ENCODE results near the gene GAS6.

Gene GAS6

GRCh38 chr13:113898391-113898790 lies 34.5 kb upstream of the GAS6 start:
- no peak for DNase-seq (ENCODE audit: low read depth)
- TF ChIP-seq CTCF (IDR thresholded peaks at IDR 0.05; ENCODE audit: low read length, missing control alignments), result no peak
- H3K4me3 ChIP-seq (replicated peaks; ENCODE audit: low read depth, low read length), result no peak overlapping the region

- no peak overlapping the region for H3K4me3 ChIP-seq (replicated peaks; ENCODE audit: low read depth, low read length)
- no peak for TF ChIP-seq CTCF (IDR thresholded peaks at IDR 0.05; ENCODE audit: low read length, missing control alignments)
- DNase-seq (ENCODE audit: low read depth), result no peak
Measured at GRCh38 chr13:113897966-113898365, 34.1 kb upstream of the GAS6 start.

GRCh38 chr13:113897161-113897560 lies 33.3 kb upstream of the GAS6 start:
- no peak overlapping the region for H3K4me3 ChIP-seq (replicated peaks; ENCODE audit: low read depth, low read length)
- DNase-seq (ENCODE audit: low read depth), result peak; percentile 93

GRCh38 chr13:113895436-113895835 lies 31.6 kb upstream of the GAS6 start:
- no peak for TF ChIP-seq CTCF (IDR thresholded peaks at IDR 0.05; ENCODE audit: low read length, missing control alignments)
- DNase-seq (ENCODE audit: low read depth), result no peak
- H3K4me3 ChIP-seq (replicated peaks; ENCODE audit: low read depth, low read length), result no peak overlapping the region

More at GRCh38 chr13:113897161-113897560, 33.3 kb upstream of the GAS6 start:
- no peak for TF ChIP-seq CTCF (IDR thresholded peaks at IDR 0.05; ENCODE audit: low read length, missing control alignments)

- no peak for DNase-seq (ENCODE audit: low read depth)
- TF ChIP-seq CTCF (IDR thresholded peaks at IDR 0.05; ENCODE audit: low read length, missing control alignments), result no peak
- H3K4me3 ChIP-seq (replicated peaks; ENCODE audit: low read depth, low read length), result no peak overlapping the region
Measured at GRCh38 chr13:113890774-113891480, 27.1 kb upstream of the GAS6 start.

GRCh38 chr13:113889467-113889866 lies 25.6 kb upstream of the GAS6 start:
- no peak for TF ChIP-seq CTCF (IDR thresholded peaks at IDR 0.05; ENCODE audit: low read length, missing control alignments)
- H3K4me3 ChIP-seq (replicated peaks; ENCODE audit: low read depth, low read length), result no peak overlapping the region
- no peak for DNase-seq (ENCODE audit: low read depth)

Data from fibroblast of pulmonary artery (primary cell).